ENCODE measurements around the gene PAX8. TPM values are rescaled to one million over a fixed set of nuclear protein-coding genes. Genes with fewer than 3 reads are reported as not detected.

Gene PAX8
- total and polyA plus RNA-seq, 10 of the 15 experiments (the other 5 are each of a cell fraction or from before 2014, with no cell fraction given) = 0.16 to 2.5 (median 0.97) TPM

- Histone ChIP-seq H3K27ac (ENCODE audit: control insufficient read depth, insufficient read depth) (no peak overlapping the region), H3K27me3 (replicated peaks in 1 of 2; ENCODE audit: control insufficient read depth in 2 of 2, insufficient read depth in 2 of 2, low read length in 1 of 2) (no peaks in the 10 kb centered on the region; a peak in 1 of 4 replicates), H3K4me1 (ENCODE audit: control insufficient read depth, insufficient read depth, low read length) (peaks cover 2% of the 10 kb centered on the region; the same call in 1 of the 2 replicates), H3K4me2 (ENCODE audit: control insufficient read depth, insufficient read depth) (no peak overlapping the region), H3K36me3 (ENCODE audit: control insufficient read depth in 2 of 2, insufficient read depth in 2 of 2, low read length in 1 of 2) (no peaks in the 10 kb centered on the region), H3K4me3 (no peak overlapping the region), H4K20me1 (ENCODE audit: control insufficient read depth, insufficient read depth) (no peaks in the 10 kb centered on the region), H3K79me2 (ENCODE audit: control insufficient read depth, insufficient read depth, low read length) (no peaks in the 10 kb centered on the region), H3K9me3 (replicated peaks; ENCODE audit: control insufficient read depth, insufficient read depth, low read length) (no peaks in the 10 kb centered on the region), H2AFZ (ENCODE audit: control insufficient read depth, low read depth, low read length) (no peak overlapping the region), H3K9ac (ENCODE audit: control insufficient read depth, insufficient read depth, low read length) (no peak overlapping the region)
- FAIRE-seq (no peak), DNase-seq (ENCODE audit: low read depth, low spot score) (no peak), ATAC-seq (no peak)
- BruUV-seq (replicated peaks) = no TSS peak
- in situ Hi-C loops (cut with MboI) (no loop called here), intact Hi-C loops (cut with micrococcal nuclease; ENCODE audit: unreplicated experiment) (no loop called here)
- ChIA-PET SMC1A (ENCODE audit: uncharacterized antibody, unreplicated experiment) (no interaction called here), RAD21 (ENCODE audit: unreplicated experiment) (interaction anchor here (1.3 kb wide), 1 partner anchor 8 kb away, joined by 4 read pairs; no protein-coding TSS in a partner anchor), CTCF (interaction anchor here (1.0 to 1.7 kb wide), 2 partner anchors 9 to 74 kb away, joined by 3 to 6 read pairs; no protein-coding TSS in a partner anchor), POLR2A (no interaction called here)
- no peak for TF ChIP-seq TCF3 (IDR thresholded peaks at IDR 0.05; ENCODE audit: borderline replicate concordance, insufficient read depth, low read depth, low read length)
- TF ChIP-seq RBBP5 (conservative IDR thresholded peaks at IDR 0.05) = no peak
- TF ChIP-seq NFYB (IDR thresholded peaks at IDR 0.05; ENCODE audit: insufficient read depth, low read depth, low read length) = no peak
- no peak for TF ChIP-seq MEF2A (IDR thresholded peaks at IDR 0.05; ENCODE audit: insufficient read depth, low read depth, low read length)
- TF ChIP-seq CHD2 (IDR thresholded peaks at IDR 0.05; ENCODE audit: borderline replicate concordance, low read depth, low read length) = no peak
- no peak for TF ChIP-seq RCOR1 (conservative IDR thresholded peaks at IDR 0.05; ENCODE audit: low read depth, low read length)
- no peak for TF ChIP-seq NKRF (conservative IDR thresholded peaks at IDR 0.05)
- TF ChIP-seq IRF3 (IDR thresholded peaks at IDR 0.05) = no peak
- TF ChIP-seq SMARCA5 (IDR thresholded peaks at IDR 0.05) = no peak
- TF ChIP-seq MEF2B (IDR thresholded peaks at IDR 0.05; ENCODE audit: partially characterized antibody, poor library complexity, severe bottlenecking) = no peak
- TF ChIP-seq STAT1 (conservative IDR thresholded peaks at IDR 0.05) = no peak
- TF ChIP-seq DPF2 (IDR thresholded peaks at IDR 0.05) = no peak
- TF ChIP-seq SP1 (IDR thresholded peaks at IDR 0.05; ENCODE audit: low read depth, low read length) = no peak
- TF ChIP-seq CREB1 (IDR thresholded peaks at IDR 0.05; ENCODE audit: low read depth) = no peak
- TF ChIP-seq NBN (IDR thresholded peaks at IDR 0.05) = no peak
- TF ChIP-seq RELB (IDR thresholded peaks at IDR 0.05; ENCODE audit: low read depth) = no peak
- 17% methylated on average over 21 of the region's 26 CpGs for WGBS (ENCODE audit: insufficient coverage, insufficient replicate concordance, low lambda C conversion rate, missing lambda C conversion rate)
These were observed 66.3 kb downstream of the PAX8 start for GRCh38 chr2:113212245-113213060.

Measured in GM12878 (cell line).